Measurements from ENCODE around the gene ATXN2L. TPM values are rescaled to one million over a fixed set of nuclear protein-coding genes. Genes with fewer than 3 reads are reported as not detected.

The ATXN2L gene
- total and polyA plus RNA-seq, 2 of the 13 experiments (the other 11 are each of a cell fraction or from before 2014, with no cell fraction given): 40.8 to 55.1 TPM

DNA sequence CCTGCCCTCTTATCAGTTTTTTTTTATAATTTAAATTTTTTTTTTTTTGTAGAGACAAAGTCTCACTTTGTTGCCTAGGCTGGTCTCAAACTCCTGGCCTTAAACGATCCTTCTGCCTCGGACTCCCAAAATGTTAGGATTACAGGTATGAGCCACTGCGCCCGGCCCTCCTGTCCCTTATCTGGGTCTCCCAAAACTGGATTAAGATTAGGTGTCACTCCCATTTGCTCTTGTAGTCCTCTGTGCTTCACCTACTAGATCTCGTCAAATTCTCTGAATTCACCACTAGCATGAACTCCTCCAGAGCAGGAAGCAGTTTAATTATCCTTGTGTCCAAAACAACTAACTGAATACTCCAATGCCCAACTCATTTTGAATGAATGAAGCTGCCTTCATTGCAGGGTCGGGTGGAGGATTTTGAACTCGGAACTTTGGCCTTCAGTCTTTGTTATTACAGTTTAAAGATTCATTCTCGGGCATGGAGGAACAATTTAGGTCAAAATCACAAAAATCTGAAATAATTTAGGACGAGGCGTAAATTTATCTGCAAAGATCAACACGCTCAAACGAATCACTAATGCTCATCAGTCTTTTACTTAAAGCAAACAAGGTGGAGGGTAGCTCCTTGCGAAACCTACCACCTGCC, 802 bp upstream of the ATXN2L start (continued):
- TF ChIP-seq SIX1 (CRISPR knock-in tag; IDR thresholded peaks at IDR 0.05; ENCODE audit: borderline replicate concordance): no peak
- TF ChIP-seq ZNF44 (CRISPR knock-in tag; IDR thresholded peaks at IDR 0.05): peak; percentile 93; the same call in 1 of the 2 replicates
- peak; percentile 52; the same call in 1 of the 2 replicates for TF ChIP-seq SNAPC2 (CRISPR knock-in tag; IDR thresholded peaks at IDR 0.05)
- 0 out of 2 replicates have a peak, but pooled peaks have one; percentile 15 for TF ChIP-seq BRCA1 (CRISPR knock-in tag; IDR thresholded peaks at IDR 0.05)
- TF ChIP-seq, protein P1, sequence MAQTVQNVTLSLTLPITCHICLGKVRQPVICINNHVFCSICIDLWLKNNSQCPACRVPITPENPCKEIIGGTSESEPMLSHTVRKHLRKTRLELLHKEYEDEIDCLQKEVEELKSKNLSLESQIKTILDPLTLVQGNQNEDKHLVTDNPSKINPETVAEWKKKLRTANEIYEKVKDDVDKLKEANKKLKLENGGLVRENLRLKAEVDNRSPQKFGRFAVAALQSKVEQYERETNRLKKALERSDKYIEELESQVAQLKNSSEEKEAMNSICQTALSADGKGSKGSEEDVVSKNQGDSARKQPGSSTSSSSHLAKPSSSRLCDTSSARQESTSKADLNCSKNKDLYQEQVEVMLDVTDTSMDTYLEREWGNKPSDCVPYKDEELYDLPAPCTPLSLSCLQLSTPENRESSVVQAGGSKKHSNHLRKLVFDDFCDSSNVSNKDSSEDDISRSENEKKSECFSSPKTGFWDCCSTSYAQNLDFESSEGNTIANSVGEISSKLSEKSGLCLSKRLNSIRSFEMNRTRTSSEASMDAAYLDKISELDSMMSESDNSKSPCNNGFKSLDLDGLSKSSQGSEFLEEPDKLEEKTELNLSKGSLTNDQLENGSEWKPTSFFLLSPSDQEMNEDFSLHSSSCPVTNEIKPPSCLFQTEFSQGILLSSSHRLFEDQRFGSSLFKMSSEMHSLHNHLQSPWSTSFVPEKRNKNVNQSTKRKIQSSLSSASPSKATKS (CRISPR knock-in tag; IDR thresholded peaks at IDR 0.05): no peak
- TF ChIP-seq SRSF1 (optimal IDR thresholded peaks at IDR 0.05; ENCODE audit: low read depth, low read length): no peak
- TF ChIP-seq ZNF530 (CRISPR knock-in tag; IDR thresholded peaks at IDR 0.05; ENCODE audit: low read depth): 0 out of 2 replicates have a peak, but pooled peaks have one; percentile 65
- peak; percentile 83; the same call in 1 of the 2 replicates for TF ChIP-seq ZFP36L1 (CRISPR knock-in tag; IDR thresholded peaks at IDR 0.05)
- TF ChIP-seq SMARCC2 (IDR thresholded peaks at IDR 0.05): no peak
- peak; percentile 63 for TF ChIP-seq NCOR1 (IDR thresholded peaks at IDR 0.05; ENCODE audit: borderline replicate concordance, low read length)
- peak; percentile 10; the same call in 1 of the 2 replicates for TF ChIP-seq ZMYM3 (CRISPR knock-in tag; IDR thresholded peaks at IDR 0.05)
- no peak for TF ChIP-seq HNRNPUL1 (IDR thresholded peaks at IDR 0.05; ENCODE audit: low read depth, low read length)
- TF ChIP-seq ZNF441 (CRISPR knock-in tag; IDR thresholded peaks at IDR 0.05; ENCODE audit: borderline replicate concordance): 0 out of 2 replicates have a peak, but pooled peaks have one; percentile 8
- TF ChIP-seq ZNF709 (CRISPR knock-in tag; IDR thresholded peaks at IDR 0.05): peak; percentile 79; the same call in 1 of the 2 replicates
- peak; percentile 37; the same call in 1 of the 2 replicates for TF ChIP-seq NKX3-1 (CRISPR knock-in tag; IDR thresholded peaks at IDR 0.05)
- TF ChIP-seq ZNF672 (CRISPR knock-in tag; IDR thresholded peaks at IDR 0.05): no peak
- peak; percentile 61; the same call in 1 of the 2 replicates for TF ChIP-seq ZNF446 (CRISPR knock-in tag; IDR thresholded peaks at IDR 0.05)
